Measurements from ENCODE around the gene DHRS1.

- TF ChIP-seq, protein P1, sequence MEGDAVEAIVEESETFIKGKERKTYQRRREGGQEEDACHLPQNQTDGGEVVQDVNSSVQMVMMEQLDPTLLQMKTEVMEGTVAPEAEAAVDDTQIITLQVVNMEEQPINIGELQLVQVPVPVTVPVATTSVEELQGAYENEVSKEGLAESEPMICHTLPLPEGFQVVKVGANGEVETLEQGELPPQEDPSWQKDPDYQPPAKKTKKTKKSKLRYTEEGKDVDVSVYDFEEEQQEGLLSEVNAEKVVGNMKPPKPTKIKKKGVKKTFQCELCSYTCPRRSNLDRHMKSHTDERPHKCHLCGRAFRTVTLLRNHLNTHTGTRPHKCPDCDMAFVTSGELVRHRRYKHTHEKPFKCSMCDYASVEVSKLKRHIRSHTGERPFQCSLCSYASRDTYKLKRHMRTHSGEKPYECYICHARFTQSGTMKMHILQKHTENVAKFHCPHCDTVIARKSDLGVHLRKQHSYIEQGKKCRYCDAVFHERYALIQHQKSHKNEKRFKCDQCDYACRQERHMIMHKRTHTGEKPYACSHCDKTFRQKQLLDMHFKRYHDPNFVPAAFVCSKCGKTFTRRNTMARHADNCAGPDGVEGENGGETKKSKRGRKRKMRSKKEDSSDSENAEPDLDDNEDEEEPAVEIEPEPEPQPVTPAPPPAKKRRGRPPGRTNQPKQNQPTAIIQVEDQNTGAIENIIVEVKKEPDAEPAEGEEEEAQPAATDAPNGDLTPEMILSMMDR (IDR thresholded peaks at IDR 0.05; ENCODE audit: insufficient read depth, low read depth, low read length) = no peak
- no peak for TF ChIP-seq EZH2 (IDR thresholded peaks at IDR 0.05; ENCODE audit: insufficient read depth, low read length)
Measured at GRCh38 chr14:24259282-24260025, 40.1 kb downstream of the DHRS1 start.

All from astrocyte (in vitro differentiated cells and primary cell).